HepG2 (cell line): Measurements from ENCODE around the gene LEMD2. TPM values are rescaled to one million over a fixed set of nuclear protein-coding genes. Genes with fewer than 3 reads are reported as not detected.

Source experiments
- BCLAF1 ChIP-seq: fragments of 450-650 bp; IDR thresholded peaks from 2 replicates; pipeline ENCODE4 v1.6.1; 2017; ENCODE audit warnings: mild to moderate bottlenecking
- FOSL2 ChIP-seq: sonication (generic); formaldehyde crosslinking; IDR thresholded peaks from 2 replicates; pipeline ENCODE4 v1.4.0; 2020; ENCODE audit warnings: missing genetic modification reagents
- LBX2 ChIP-seq: sonication (generic); formaldehyde crosslinking; IDR thresholded peaks from 2 replicates; pipeline ENCODE4 v1.5.0; 2020; ENCODE audit warnings: missing genetic modification reagents, mild to moderate bottlenecking, borderline replicate concordance
- ZNF646 ChIP-seq: sonication (generic); formaldehyde crosslinking; IDR thresholded peaks from 2 replicates; pipeline ENCODE4 v1.9.0; 2021; ENCODE audit warnings: mild to moderate bottlenecking, missing genetic modification reagents
- polyA plus RNA-seq, 8 experiments: library from polyadenylated mRNA; depleted of rRNA in 3 of 8; stranded (reverse) in 7 of 8; unstranded in 1 of 8; fragments of >200 nt; fragmentation: Illumina TruSeq in 4 of 8; extraction: Trizol in 4 of 8; gene quantifications; 2 replicates each; pipeline versions ENCODE4 v1.2.1 to v1.2.3, GENCODE V29; 2011 to 2016; ENCODE audit warnings: low read depth in 4 of 8, missing spikeins in 1 of 8, mixed read lengths in 1 of 8; ENCODE audit not compliant: insufficient read depth in 1 of 8
- total RNA-seq, 5 experiments: library from RNA; depleted of rRNA; stranded (reverse); fragments of >200 nt; fragmentation: Illumina TruSeq; extraction: Trizol; gene quantifications; 2 replicates each; pipeline ENCODE4 v1.2.3, GENCODE V29; 2016; ENCODE audit warnings: low read depth in 1 of 5

Gene LEMD2
- total and polyA plus RNA-seq, 2 of the 13 experiments (the other 11 are each of a cell fraction or from before 2014, with no cell fraction given) = 45.2 to 62.9 TPM

- TF ChIP-seq BCLAF1 (no peak), LBX2 (CRISPR knock-in tag) (no peak), ZNF646 (CRISPR knock-in tag) (no peak), FOSL2 (CRISPR knock-in tag) (no peak)
Observed at GRCh38 chr6:33728438-33728837, 60.5 kb downstream of the LEMD2 start (continued).
